NCI-H82 treated with DMSO at 0.1 percent for 48 hours (cell line): Measurements from ENCODE around the gene RNF10.
"Not testable (repeated sequence)": the region's sequence is repeated elsewhere in the genome, so short reads cannot be mapped to it uniquely, and the experiment has no call there.

ENCODE experiments used
- DNase-seq: peaks from one replicate; lab custom pipeline; 2025; ENCODE audit not compliant: unreplicated experiment; lab: John Stamatoyannopoulos, UW

The RNF10 gene

DNA sequence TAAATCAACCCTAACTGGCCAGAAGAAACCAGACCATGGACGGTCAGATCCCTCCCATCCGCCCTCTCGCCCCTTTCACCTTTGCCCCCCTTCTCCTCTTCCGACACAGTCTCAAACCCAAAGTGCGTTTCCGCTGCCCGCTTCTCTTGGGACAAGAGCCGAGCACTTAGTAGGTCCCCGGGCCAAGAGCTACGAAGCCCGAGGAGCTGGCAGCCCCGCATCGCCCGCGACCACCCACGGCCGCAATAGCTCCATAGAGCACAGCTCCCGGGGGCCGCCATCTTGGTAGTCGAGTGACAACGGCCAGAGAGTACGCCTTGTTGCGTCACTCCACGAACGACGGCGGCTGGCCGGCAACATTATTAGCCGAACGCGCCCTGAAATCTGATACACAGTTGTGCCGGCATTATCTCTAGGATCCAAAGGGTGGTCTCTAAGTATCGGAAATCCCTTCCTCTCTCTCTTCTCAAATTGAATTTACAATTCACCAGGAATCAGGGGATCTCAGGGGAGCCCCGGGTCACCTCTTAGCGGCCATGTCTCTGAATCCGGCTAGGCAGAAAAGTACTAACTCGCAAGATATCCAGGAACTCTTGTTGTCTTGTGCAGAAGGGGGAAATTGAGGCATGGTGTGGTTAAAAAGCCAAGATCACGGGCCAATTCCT lies 5.2 kb upstream of the RNF10 start, which contains the start of gene COQ5:
TSS of gene COQ5 (minus strand) at position 298 of the 665 bp plus-strand sequence. CDS start at position 281, 17 bp downstream.
- DNase-seq: peak; percentile 77

DNA sequence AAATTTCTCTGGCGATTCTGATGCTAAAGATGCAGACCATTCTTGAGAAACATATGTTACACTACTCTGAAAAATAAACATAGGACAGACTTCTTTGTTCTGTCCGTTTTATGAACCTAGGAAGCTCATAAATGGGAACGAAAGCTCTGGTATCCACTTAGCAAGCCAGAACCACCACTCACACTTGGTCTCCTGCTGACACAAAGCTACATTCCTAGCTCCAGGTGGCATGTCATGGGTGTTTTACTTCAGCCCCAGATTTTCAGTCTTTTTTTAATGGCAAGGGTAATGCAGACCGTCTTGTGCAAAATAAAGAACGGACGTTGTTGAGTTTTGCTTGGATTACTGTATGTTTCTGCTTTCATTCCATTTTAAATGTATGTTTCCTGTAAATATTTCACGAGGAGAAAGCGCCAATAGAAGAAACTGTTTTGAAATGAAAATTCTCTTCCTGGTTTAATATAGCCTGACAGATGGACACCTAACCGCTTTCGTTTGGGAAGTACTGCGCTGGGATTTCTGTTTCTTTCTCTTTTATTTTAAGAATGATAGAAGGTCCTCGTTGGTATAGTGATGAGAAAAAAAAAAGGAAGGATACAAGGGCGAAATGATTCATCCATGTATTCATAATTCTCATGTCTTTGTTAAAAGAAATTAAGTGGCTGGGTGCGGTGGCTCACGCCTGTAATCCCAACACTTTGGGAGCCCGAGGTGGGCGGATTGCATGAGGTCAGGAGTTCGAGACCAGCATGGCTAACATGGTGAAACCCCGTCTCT lies 4.3 kb upstream of the RNF10 start:
- DNase-seq: peak; percentile 30

DNA sequence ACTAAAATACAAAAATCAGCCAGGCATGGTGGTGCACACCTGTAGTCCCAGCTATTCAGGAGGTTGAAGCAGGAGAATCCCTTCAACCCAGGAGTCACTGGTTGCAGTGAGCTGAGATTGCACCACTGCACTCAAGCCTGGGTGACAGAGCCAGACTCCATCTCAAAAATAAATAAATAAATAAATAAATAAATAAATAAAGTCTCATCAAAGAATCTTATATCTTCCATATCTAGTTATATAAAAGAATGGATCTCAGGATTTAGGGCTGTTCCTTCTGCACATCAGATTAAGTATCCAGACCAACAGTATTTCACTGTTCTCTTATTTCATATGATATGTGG lies 3.8 kb upstream of the RNF10 start:
- not testable (repeated sequence) for DNase-seq

DNA sequence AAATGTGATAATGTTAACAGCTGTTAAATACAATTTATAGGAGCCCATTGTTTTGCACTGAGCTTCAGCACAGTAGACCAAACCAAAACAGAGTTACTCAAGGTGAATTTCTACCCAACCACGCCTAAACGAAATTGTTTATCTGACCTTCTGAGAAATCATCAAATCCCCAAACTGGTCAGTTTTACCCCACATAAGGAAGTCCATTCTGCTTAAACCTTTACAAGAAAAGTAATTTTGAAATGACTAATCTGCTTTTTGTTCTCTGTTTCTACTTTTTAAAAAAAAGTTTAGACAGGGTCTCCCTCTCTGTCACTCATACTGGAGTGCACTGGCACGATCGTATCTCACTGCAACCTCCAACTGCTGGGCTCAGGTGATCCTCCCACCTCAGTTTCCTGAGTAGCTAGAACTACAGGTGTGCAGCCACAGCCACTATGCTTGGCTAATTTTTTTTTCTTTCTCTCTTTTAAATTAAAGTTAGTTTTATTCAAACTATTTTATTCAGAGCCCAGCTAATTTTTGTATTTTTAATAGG lies 1.4 kb upstream of the RNF10 start:
- no peak for DNase-seq

DNA sequence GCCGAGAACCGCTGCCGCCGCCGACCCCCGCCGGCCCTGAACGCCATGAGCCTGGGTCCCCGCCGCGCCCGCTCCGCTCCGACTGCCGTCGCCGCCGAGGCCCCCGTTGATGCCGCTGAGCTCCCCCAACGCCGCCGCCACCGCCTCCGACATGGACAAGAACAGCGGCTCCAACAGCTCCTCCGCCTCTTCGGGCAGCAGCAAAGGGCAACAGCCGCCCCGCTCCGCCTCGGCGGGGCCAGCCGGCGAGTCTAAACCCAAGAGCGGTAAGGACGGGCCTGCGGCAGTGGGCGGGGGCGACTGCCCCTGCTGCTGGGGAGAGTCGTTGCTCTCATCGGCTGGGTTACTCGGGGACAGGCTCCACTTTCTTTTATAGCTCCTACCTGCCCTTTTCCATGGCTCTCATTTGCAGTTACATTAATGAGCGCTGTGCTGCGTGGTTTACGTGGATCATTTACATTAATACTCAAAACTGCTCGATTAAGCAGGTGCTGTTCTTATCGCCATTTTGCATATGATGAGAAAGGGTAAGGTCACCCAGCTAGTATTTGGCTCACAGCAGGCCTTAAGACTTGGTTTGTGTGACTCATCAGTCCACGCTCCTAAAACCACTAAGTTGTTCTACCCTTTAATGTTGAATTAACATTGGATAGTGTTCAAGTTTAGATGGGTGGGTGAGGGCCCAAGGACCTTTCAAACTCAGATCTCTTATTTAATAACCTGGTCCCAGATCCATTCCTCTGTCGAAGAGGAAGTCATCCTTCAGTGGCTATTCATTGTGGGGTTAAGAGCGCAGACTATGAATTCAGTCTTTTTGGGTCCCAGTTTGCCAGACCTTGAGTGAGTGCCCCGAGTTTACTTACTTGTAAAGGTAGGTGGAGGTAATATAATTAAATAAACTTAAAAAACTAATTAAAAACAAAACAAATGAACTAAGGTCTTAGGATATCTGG lies 823 bp downstream of the RNF10 start:
- DNase-seq: no peak

DNA sequence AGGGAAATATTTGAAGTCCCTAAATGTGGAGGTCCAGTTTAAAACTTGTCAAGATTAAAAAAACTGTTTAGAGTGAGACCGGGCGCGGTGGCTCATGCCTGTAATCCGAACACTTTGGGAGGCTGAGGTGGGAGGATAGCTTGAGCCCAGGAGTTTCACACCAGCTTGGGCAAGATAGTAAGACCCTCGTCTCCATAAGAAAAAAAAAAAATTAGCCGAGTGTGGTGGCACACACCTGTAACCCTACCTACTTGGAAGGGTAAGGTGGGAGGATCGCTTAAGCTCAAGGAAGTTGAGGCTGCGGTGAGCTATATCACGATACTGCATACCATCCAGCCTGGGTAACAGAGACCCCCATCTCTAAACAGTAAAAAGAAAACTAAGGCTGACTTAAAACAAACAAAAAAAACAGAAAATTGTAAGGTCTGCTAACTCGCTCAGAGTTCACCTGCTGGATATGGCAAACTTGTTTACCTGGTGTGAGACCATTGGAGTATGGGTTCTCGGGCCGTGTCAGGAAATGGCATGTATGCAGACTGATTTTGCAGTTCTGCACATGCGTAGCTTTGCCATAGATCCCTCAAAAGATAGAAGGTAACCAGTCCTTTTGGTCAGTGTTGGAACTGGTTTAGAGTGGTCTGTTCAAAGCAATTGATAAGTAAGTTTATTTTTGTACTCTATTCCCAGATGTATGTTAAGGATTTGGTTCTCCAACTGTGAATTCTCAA lies 2.1 kb downstream of the RNF10 start:
- no peak for DNase-seq

DNA sequence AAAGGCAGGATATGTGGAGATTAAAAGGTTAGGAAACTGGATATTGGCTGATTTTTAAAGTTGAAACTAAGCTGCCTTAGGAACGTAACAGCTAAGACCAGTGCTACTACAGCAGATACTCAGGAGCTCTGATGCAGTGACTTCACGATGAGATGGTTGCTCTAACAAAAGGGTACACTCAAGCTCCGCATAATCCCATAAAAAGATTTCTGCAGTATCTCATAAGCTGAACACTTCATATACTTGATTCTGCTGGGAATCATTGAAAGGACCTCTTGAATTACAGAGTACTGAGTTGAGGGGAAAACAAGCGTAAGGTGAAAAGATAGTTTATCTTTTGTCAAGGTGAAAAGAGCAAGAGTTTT lies 3.7 kb downstream of the RNF10 start:
- peak; percentile 52 for DNase-seq

DNA sequence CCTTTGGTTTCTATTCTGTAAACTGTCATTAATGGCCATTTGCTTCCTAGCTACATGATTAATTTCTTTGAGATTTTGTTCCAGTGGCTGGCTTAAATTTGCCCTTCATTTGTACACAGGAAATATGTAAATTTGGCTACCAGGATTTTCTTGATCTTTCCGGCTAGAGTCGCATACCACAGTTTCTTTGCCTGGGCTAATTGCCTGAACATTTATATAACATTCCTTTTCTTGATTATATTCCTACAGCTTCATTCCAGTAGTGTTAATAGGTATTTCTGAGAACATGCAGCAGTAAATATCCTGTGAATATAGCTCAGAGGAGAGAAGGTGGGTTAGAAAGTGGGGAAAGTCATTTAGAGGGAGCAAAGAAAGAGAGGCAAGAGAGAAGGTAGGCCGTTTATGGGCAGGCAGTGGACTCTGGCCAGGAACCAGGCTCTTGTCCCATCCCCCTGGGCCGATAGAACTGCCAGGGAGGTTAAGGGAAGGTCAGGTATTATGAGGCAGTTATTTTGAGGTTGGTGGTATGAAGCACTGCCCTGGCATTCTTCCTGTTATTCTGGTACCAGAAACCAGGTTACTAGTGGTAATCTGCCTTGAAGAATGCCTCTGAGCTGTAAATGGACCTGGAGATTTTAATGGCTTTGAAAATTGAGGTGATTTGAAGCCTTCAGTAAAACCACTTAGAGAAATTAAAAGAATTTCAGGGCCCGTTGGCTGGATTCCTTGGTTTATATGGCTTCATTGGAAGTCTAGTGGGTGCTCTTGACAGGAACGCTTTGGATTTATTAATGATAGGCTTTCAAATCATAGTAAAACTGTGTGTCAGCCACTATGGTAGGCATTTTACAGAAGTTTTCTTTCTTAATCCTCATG lies 4.4 kb downstream of the RNF10 start:
- DNase-seq: no peak

DNA sequence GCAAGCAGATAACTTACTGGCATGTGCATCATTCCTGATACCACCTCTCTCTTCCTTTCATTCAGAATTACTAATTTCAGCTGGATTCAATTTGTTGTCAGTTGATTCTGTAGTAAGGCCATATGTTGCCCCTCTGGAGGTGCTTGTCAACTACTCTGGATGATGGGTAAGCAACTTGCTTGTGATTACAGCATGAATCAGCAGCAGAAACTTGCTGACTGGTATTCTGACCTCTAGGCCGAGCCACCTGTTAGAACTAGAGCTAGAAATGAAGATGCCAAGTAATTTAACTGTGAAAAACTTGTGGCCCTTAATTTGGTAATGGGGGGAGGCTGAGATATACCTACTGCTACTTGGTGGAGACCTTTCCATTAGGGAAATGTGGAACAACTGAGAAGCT lies 5.1 kb downstream of the RNF10 start:
- DNase-seq: no peak

DNA sequence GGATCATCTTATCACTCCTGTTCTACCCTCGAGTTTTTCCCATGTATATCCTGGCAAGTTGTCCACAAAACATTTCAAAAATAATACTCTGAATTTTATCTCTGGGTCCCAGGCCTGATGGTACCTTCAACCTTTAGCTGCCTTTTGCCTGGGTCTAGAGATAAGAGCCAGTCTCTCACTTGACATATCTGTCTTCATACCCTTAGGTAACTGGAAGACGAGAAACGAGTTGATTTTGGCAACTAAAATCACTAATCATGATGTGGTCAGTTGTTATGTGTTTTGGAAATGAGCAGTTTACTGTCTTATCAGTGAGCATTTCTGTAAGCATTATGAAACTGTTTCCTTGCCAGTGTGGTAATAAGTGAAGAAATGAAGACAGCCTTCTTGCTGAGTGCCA lies 6.3 kb downstream of the RNF10 start:
- DNase-seq: no peak

DNA sequence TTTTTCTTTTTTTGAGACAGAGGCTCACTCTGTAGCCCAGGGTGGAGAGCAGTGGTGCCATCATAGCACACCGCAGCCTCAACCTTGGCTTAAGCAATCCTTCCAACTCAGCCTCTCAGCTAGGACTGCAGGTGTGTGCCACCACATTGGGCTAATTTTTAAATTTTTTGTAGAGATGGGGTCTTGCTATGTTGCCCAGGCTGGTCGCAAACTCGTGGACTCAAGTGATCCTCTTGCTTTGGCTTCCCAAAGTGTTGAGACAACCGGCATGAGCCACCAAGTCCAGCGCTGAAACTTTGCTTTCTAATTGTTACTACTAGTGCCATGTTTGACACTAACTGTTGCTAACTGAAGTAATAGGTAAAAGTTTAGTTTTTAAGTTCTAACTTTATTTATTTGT lies 8.0 kb downstream of the RNF10 start:
- DNase-seq: no peak

DNA sequence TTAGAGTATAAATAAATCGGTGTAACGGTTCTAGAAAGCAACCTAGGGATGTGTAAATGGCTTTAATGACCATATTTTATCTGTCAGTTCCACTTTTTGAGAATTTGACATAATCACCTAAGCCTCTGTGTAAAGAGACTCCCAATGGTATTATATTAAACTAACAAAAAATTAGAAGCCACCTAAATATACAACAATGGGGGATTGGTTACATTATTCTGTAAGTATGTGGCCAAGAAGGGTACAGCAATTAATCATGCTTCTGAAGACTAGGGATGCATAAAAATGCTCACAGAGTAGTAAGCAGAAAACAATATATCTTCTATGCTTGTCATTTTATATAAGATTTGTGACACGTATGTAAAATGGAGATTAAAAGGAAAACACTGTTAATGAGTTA lies 10.5 kb downstream of the RNF10 start:
- DNase-seq: no peak

DNA sequence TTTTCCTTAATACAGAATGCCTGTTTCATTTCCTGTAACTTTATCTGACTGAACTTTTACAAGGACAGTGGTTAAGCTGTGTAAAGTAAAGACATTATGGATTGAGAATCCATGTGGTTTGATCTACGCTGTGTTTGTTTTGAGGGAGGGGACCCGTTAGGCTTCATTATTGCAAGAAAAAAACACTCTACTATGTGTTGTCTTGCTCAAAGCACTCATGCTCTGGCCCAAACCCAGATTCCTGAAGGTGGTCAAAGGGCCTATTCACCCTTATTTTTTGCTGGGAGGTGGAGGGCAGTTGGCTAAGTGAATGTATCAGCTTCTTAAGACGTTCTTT lies 11.9 kb downstream of the RNF10 start:
- DNase-seq: no peak

DNA sequence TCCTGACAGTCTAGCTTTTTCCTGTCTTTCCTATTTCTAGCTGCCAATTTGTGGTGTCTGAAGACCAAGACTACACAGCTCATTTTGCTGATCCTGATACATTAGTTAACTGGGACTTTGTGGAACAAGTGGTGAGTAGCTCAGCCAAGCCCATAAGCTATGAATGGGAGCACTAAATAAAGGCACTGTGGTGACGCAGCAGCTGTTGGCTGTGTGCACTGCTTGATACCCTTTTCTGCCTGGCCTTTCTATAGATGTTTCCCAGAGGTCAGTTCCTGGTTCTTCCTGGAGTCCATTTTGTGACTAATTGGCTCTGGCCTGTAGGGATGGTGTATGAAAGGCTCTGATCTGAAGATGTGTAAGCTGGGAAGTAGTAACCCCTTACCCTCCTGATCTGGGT lies 20.5 kb downstream of the RNF10 start:
- DNase-seq: no peak

DNA sequence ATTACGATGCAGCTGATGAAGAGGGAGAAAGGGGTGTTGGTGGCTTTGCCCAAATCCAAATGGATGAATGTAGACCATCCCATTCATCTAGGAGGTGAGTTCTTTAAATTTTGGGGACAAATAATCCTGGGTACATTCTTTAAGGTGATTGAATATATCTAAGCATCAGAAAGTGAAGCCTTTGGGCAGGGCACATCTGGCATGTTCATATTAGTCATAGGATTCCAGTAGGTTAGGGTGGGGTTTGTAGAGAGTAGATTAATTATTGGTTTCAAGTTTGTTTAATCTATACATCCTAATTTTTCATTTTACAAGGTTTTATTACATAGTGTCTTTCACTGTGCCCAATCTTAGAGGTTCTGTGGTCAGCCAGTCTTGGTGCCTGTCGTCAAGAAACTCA lies 23.4 kb downstream of the RNF10 start:
- no peak for DNase-seq

DNA sequence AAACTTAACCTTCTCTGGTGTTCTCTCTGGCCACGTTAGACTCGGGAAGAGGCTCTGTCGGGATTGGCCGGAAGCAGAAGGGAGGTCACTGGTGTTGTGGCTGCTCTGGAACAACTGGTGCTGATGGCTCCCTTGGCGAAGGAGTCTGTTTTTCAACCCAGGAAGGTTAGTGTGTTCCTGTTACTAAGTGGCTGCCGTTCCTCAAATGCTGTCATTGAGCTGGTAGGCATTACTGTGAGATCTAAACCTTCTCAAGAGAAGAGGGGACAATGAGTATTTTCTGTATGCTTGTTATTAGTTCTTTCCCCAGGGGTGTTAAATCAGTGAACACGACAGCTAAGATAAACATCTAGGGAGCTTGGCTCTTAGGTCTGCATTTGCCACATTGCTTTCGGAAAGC lies 28.8 kb downstream of the RNF10 start:
- DNase-seq: no peak

DNA sequence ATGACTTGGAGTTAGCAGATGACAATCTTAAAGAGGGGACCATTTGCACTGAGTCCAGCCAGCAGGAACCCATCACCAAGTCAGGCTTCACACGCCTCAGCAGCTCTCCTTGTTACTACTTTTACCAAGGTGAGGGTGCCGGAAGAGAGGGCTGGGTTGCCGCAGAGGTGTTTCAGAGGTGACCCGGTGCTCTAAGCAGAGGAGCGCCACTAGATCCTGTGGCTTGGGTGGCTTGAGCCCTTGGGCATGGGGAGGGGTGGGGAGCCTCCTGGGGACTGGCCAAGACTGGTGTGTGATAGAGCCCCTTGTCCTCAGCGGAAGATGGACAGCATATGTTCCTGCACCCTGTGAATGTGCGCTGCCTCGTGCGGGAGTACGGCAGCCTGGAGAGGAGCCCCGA lies 29.3 kb downstream of the RNF10 start:
- DNase-seq: no peak

DNA sequence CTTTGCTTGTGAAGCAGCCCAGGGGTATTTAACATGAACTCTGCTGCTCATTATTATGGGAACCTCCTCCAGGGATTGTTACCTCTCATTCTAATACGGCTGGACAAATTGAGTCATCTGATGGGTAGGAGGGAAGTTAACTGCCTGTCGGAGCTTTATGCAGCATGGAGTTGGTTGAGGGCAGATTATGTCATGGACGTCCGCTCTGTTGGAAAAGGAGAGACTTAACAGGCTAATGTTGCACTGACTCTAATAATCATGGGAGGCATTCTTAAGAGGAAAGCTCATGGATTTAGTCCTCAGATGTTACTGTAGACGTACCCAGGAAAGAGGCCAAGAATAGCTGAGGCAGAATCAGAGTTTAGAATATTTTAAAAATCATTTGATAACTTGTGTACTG lies 37.1 kb downstream of the RNF10 start:
- DNase-seq: no peak

DNA sequence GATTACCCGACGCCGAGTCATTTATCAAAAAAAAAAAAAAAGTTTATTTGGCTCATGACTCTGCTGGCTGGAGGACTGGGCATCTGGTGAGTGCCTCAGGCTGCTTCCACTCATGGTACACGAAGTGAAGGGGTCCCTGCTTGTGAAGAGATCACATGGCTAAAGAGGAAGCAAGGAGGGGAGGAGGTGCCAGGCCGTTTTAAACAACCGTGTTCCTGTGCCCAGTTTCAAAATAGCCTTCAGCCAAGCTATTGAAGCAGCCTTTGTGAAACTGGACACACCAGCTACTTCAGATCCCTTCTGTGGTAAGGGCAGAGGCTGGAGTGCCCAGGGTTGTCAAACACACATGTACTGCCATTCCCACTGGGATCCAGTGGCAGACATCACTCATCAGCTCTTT lies 39.4 kb downstream of the RNF10 start:
- no peak for DNase-seq

DNA sequence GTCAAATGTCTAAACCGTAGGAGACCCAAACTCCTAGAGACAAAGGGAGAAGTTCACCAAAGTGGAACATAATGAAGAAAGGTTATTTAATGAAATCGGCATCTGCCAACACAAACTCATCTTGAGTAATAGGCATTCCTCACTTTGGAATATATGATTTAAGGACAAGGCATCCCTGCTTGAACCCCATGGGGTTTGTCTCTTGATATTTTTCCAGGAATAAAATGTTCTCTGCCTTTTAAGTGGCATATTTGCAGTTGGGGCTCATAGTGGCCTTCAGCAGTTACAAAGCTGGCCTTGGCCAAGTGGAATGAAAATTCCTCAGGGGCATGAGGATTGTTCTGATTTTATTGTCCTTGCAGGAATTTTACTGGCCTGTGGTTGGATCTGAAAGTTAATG lies 40.0 kb downstream of the RNF10 start:
- DNase-seq: no peak
